HG03520 (cell line): Measurements from ENCODE around the gene CHIC2.
A peak's percentile ranks its signal among the peaks of the same experiment; 100 is the strongest.

ENCODE experiments used
- ATAC-seq: cut with Tn5 transposase; IDR thresholded peaks from one replicate; pipeline ENCODE4 v1.9.1; 2021; ENCODE audit warnings: mild to moderate bottlenecking, moderate library complexity; ENCODE audit not compliant: unreplicated experiment

The CHIC2 gene

DNA sequence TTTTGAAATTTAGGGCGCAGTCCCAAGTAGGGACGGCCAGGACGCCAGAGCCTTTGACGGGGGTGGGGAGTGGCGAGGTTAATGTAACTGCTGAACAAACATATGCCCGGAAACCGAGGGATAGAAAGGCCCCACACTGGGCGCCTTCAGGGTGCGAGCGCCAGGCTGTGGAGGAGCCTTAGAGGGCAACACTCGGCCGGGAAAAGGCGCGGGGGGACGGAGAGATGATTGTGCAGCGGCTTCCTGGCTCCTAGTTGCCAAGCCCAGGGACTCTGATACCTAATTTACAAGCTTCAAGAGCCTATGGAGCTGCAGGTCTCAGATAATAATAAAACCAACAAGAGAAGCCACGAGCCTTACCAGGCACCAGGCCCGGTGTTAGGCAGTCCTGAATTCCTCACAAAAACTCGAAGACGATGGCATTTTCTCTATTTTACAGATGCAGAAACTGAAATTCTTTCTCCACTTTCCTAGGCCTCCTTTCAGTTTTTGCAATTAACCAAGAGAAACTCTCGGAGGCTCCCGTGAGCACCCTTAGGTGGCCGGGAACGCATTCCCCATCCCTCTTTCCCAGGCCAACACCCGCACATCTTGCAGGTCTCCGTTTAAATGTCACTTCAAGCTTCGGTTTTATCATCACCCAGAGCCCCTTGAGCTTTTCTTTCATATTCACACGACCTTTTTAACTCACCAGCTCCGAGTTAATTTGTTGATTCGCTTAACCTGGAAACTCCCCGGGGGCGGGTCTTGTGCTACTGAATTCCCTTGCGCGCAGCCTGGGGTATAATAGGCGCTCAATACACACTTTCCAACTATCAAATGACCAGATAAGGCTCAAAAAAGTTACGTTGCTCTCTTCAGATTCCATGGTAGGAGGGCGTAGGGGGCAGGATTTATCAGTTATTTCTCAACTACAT lies 29.2 kb upstream of the CHIC2 start:
- ATAC-seq: no peak

DNA sequence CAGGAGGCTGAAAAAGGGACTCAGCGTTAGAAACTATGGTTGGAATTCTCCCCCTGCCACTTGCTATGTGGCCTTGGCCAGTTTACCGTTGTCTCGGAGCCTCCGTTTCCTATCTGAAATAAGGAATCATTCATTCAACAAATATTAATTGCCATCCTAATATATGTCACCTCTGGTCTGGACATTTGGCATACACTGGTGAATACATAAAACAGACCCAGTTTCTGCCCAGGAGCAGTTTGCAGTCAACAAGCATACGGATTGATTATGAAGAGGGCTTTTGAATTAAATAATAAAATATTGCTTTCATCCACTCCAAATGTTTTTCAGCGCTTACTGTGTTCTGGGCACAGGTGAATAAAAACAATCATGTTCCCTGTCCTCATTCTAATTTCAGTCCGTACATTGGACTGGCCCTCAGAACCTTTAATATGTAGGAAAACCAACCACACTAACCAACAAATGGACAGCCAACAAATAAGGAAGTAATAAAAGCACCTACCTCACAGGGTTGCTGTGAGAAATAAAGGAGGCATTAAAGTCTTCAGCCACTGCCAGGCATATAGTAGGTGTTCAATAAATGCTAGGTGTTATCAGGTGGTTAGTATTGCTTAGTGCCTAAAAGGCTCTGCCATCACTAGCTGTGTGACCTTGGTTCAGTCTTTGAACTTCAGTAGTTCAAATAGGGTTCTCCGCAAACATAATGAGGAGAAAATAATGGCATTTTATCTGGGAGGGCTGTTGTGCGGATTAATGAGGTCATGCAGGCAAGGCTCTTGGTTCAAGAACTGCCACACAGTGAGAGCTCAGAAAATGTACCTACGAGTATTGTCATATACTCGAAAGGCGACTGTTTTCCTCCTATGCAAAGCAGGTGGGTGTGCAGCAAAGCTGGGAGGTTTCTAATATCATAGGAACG lies 28.3 kb upstream of the CHIC2 start:
- no peak for ATAC-seq

DNA sequence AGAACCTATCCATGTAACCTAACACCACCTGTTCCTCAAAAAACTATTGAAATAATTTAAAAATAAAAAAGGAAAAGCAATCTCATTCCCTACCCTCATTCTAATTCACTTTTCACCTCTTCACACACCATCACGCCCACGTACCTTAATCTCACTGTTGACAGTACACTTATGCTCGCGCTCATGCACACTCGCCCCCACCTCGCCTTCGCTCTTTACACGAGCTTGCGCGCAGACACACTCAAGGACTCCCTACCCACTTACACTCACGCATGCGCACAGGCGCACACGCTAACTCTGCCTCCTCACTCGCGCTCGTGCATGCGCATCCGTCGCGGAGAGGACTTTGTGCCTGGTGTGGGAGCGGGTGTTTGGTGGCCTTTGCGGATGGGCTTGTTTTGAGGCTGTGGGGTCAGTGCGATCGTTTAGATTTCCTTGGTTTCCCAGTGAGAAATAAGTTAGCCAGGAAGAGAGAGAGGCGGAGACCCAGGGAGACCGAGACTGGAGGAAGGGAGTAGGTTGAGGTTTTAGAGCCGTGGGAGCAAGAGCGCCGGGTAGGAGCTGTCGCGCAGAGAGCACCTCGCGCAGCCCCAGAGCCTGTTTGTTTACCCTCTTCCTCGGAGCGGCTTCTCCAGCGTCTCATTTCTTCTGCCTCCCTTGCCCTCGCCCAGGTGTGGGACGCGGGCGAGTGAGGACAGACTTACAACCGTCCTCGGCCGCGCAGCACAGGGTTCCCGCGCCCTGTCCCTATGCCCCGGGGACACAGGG lies 27.4 kb upstream of the CHIC2 start:
- peak; percentile 43 for ATAC-seq

DNA sequence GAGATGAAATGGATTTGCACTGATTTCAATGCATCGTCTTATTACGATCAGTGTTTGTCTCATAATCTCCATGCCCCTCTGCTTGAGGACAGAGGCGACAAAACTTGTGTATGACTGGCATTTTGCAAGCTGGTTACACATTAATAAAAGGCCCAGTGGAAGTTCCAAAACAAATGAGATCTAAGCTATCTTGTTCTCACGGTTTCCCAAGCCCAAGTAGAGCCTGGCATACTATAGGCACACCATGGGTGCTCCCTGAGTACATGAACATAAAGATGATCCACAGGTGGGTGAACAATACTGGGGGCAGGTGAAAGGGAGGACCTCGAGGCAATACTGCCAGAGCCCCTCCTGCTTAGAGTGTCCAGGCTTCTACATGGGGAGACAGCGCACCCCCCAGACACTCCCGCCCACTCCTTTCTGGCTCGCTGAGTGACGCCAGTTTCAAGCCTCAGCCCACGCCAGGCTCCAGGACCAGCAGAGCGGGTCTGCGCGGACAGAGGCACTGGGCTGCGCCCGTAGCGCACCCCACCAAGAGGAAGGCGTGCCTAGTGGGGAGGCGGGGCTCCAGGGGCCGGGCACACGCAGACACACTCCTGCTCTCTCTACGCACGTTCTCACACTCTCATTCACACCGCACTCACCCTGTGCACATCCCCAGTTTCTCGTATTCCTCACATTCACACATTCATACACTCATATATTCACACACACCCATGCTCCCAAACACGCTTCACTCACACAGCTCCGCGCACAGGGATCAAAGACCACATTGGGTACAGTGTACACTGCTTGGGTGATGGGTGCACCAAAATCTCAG lies 26.6 kb upstream of the CHIC2 start:
- ATAC-seq: peak; percentile 80

DNA sequence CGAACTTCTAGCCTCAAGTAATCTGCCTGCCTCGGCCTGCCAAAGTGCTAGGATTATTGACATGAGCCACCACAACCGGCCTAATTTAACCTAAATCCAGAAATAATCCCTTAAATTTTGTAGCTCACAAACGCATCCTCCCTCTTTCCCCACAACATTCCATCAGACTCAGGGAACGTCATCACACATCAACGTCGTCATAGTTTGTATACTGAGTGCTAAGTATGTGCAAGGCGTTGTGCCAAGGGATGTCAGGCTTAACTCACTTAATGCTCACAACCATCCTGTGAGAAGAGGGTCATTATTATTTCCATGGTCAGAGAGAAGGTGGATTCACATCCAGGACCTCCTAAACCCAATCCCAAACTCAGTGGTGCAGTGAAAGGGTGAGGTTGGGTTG lies 26.0 kb upstream of the CHIC2 start:
- no peak for ATAC-seq

DNA sequence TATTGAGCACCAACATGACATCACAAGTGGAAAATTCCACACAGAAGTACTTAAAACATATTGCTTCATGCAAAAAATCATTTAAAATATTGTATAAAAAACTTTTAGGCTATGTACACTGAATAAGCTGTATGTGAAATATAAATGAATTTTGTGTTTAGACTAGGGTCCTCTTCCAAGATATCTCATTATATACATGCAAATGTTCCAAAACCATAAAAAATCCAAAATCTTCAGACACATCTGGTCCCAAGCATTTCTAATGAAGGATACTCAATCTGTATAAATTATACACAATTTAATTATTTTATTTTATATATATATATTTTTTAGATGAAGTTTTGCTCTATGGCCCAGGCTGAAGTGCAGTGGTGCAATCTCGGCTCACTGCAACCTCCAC lies 25.5 kb upstream of the CHIC2 start:
- ATAC-seq: no peak

DNA sequence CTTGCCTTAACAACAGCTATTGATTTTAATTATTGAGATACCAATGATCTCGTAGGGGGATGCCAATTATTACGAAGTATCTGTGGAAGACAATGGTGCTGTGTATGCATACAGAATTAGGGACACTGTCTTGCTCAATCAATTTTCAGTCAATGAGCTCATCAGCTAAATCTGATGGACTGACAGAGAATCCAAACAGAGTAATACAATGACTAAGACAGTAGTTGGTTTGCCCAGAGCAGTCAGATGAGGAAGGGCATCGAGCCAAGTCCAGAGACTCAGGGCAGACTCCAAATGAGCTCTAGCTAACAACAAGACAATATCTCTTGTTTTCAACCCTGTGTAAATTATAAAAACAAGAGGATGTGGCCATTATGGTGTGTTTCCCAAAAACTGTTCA lies 20.9 kb upstream of the CHIC2 start:
- ATAC-seq: no peak

DNA sequence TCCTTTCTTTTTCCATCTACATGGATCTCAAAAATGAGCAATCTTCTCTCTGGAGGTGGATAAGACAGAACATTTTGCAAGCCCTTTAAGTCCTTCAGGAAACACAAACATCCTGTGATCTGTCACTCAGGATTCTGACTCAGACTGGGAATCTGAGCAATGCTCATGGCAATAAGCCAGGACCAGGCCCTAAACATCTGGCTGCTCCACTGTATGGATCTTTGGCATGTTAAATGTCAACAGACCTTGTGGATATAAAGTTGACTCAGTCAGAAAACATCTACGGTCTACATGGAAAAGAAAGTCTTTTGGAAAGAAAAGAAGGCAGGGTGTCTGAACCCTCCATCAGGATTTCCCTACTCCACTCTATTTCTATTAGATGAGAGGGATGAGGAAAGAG lies 17.8 kb upstream of the CHIC2 start:
- ATAC-seq: no peak

DNA sequence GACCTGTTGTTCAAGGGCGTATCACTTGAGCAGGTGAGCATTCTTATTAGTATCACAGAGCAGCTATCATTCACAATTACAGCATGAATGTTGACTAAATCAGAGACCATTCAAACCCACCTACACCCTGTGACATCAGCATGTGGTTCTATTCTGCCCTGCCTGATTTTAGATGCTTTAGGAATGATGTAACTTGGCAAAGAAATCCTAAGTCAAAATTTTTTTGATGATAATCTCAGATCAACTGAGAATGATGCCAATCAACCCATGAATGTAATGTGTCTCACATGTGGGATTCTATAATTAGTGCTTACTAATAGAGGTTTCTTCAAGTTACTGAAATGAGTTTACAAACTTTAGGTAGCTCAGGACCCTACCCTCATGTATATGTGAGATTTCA lies 13.4 kb upstream of the CHIC2 start:
- no peak for ATAC-seq

DNA sequence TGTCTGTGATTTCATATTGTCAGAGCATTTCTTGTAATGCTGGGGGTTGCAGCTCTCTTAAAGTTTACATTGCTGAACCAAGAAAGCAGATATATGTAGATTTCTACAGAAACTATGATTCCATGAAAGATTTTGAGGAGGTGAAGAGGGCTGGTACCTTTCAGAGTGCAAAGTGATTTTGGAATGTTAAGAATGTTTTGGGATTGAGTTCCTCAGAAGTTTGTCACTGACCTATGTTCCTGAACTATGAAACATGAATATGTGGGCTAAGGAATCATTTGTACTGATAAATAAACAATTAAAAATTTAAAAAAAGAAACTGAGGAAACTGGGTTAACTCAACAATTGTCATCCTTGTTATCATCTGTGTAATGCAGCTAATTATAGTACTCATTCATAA lies 12.3 kb upstream of the CHIC2 start:
- ATAC-seq: no peak

DNA sequence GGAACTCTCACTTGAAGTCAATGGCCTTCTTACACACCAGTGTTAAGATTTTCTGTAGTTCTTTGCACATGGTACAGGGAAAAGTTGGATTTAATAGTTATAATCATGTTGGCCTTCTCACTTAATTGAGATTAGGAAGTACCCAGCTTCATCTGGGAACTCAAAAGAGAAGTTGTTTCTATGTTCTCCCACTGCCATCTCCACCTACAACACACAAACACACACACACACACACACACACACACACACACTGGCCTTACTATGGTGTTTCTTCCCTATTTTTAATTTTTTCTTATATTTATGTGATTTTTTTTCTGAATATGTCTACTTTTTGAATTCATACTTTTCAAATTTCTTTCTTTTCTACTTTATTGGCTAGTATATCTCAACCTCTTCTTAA lies 10.0 kb upstream of the CHIC2 start:
- no peak for ATAC-seq

DNA sequence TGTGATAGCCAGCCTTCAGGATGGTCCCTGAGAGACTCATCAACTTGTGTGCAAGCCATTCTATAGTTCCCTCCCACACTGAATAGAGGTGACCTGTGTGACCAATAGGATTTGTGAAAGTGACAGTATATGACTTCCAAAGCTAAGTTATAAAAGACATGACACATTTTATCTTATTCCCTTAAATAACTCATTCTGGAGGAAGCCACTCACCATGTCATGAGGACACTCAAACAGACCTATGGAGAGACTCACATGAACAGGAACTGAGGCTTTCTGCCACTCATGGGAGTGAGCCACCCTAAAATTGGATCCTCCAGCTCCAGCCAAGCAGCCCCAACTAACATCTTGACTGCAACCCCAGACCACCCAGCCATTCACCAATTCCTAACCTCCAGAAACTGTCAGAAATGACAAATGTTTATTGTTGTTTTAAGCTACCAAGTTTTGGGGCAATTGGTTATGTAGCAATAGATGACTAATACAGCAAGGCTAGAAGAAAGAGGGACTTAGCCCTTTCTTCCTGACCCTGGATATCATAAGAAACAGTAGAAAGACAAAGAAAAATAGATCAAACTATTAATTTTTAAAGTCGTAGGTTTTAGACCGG lies 9.0 kb upstream of the CHIC2 start:
- ATAC-seq: no peak

DNA sequence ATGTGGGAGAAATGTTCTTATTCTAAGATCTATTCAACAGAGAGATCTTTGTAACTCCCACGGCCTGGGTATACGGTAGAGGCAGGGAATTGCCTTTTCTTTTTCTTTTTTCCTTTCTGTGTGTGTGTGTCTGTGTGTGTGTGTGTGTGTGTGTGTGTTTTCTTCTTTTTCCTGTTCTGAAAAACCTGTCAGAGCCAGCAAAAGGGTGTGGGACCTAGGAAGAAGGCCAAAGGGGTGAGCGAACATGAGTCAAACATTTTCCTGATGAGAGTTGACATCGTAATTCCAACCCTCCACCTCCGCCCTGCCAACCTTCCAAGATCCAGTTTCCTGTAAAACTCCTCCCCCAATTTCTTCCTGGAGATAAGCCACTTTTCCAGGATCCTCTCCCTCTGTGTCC lies 2.8 kb upstream of the CHIC2 start:
- ATAC-seq: no peak

DNA sequence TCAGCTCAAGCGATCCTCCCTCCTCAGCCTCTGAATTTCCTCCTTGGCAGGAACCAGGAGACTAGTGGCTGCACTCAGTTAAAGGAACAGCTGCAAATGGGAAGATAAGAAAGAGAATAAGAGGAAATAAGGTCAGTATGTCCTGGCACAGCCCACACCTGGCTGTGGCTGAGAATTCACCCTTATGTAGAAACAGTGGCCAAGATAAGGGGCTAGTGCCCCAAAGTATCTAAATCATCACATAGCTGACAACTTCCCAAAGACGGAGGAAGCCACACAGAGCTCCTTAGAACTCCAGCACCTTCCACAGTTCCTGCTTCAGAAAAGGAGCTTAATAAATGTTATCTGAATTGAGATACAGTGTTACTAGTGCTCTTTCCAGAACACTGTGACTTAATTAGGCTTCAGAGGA lies 2.3 kb upstream of the CHIC2 start:
- ATAC-seq: no peak

DNA sequence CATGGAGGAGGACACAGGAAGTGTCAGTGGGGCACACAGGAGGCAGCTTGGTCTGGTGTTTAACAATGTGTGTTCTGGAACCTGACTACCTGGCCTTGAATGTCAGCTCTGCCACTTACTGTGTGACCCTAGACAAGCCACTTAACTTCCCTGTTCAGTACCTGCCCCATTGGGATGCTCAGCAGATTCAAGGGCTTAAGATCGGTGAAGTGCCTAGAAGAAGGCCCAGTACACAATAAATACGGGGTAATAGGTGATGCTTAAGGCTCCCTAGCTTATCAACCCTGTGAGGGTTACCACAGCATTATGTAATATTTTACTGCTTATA lies 1.6 kb upstream of the CHIC2 start:
- no peak for ATAC-seq

DNA sequence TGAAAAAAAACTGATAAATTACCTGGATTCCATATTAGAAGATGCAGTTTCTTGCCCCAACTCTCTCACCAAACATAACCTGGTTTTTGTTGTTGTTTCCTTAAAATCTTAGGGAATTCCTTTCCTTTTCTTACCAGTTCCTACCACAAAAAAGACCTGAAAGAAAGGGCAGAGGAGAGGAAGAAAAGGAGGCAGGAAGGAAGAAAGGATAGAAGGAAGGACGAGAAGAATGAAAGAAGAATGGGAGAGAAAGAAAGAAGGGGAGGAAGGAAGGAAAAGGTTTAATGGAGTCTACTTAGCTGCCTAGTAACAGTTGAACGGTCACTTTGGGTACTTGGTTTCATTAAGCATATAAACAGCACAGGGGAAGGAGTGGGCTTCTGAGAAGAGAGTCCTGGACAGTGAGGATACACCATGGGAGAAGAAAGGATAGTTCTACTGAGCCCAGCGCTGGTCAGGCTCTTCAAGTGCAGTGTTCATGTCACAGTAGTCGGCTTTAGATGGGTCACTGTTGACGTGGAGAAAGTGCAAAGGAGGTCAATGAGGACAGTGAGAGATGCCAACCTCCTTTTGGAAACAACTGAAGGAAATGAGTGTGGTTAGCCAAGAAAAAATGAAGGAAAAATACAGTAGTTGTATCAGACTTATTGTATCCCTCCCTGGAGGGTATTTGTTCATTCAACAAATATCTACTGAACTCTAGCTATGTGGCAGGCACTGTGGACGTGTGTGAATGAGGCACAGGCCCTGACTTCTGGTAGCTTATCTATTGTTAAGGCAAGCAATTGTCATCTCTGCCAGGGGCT lies 1.1 kb upstream of the CHIC2 start:
- no peak for ATAC-seq

DNA sequence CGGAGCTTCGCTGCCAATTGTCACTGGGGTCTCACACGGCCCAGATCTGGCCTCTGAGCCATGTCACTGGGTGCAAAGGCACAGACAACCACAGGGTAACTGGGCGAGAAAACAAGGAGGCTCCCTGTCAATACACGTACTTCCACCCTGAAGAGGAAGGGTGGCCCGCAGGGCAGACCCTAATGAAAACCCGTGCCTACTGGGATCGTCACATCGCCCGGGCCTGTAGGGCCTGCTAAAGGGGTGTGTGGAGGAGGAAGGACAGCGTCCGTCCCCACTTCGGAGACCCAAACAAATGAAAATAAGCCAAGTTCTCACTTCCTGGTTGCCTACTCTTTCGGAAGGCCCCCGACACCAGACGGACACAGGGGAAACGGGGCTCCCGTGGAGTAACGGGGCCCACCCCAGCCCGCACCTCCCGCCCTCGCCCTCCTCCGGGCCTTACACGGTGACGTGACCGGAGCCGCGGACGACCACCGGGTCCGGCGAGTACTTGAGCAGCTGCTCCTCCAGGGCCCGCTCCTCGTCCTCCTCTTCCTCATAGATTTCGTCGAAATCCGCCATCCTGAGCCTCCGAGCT lies 578 bp downstream of the CHIC2 start:
- peak; percentile 21 for ATAC-seq

DNA sequence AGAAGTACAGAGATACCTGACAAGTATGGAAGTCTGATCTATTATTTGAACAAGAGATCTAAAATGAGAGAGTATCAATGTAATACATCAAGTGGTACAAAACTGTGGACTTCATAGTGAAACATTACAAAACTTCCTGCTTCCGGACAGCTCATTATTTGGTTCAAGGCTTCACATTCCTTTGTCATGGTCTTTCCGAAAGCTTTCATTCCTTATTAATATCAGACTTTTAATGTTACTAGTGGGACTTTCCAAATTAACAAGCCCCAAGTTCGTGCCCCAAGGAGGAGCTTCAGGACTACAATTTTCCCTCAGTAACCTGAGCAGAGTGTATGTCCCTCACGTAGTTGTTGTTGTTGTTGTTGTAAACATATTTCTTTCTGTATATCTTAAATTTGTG lies 1.2 kb downstream of the CHIC2 start:
- ATAC-seq: no peak

DNA sequence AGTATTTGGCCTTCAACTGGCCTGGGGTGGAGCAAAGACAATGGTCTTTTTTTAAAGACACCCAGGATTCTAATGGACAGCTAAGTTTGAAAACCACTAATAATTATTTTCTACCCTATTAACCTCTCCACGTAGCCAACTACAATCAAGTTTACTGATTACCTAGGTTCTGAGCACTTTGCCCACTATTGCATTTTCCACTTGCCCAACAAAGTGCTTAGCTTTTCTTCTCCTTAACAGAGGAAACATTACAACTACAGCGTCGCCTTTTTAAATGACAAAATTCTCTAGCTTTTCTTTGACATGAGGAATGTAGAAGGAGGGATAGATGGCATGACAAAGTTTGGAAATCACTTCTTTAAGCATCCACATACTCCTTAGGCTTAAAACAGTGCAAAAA lies 2.0 kb downstream of the CHIC2 start:
- no peak for ATAC-seq
